Gastroesophageal sphincter (tissue), 3 donors: ENCODE results near the gene PMM1.

Experiments used
- POLR2A ChIP-seq, 2 donors: fragments of 450-650 bp; IDR thresholded peaks; one replicate each; pipeline ENCODE4 v1.6.1; 2017; ENCODE audit warnings: antibody characterized with exemption in 2 of 2, mild to moderate bottlenecking in 2 of 2, moderate library complexity in 1 of 2
- POLR2AphosphoS5 ChIP-seq: sonication (generic); formaldehyde crosslinking; IDR thresholded peaks from one replicate; pipeline ENCODE4 v1.6.1; 2017; ENCODE audit warnings: antibody characterized with exemption
- TF ChIP-seq, protein P1 (sequence below), 4 experiments: fragments of 200-600 bp in 2 of 4; fragments of 450-650 bp in 2 of 4; sonication (generic) in 1 of 4; IDR thresholded peaks; one replicate each; pipeline ENCODE4 v1.5.1; 2017 to 2019; ENCODE audit warnings: antibody characterized with exemption in 4 of 4, mild to moderate bottlenecking in 2 of 4, moderate library complexity in 2 of 4

DNA sequence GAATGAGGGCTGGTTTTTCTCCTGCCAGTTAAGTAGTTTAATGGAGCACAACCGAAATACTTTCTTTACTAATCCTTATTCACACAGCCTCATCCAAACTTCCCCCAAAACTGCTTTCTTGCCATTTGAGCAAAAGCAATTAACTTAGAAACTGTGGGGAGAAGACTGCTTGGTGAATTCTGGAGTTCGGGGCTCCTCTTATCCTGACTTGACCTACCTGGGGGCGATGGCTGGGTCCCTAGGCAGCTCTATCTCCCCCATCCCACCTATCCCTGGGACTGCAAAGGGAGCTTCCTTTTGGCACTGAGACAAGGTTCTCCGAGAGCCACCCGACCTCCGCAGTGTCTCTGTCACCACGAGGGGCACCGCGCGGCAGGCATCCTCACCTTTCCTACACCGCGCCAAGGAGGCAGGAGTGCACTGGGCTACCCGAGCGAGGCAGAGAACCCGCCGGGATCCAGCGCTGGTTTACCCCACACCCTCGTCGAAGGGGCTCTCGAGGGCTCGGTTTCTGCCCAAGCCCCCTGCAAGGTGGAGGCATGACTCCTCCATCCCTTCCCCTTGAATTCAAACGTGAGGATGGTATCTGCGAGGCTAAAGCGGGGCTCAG is 30.4 kb upstream of the PMM1 start:
- TF ChIP-seq, protein P1, sequence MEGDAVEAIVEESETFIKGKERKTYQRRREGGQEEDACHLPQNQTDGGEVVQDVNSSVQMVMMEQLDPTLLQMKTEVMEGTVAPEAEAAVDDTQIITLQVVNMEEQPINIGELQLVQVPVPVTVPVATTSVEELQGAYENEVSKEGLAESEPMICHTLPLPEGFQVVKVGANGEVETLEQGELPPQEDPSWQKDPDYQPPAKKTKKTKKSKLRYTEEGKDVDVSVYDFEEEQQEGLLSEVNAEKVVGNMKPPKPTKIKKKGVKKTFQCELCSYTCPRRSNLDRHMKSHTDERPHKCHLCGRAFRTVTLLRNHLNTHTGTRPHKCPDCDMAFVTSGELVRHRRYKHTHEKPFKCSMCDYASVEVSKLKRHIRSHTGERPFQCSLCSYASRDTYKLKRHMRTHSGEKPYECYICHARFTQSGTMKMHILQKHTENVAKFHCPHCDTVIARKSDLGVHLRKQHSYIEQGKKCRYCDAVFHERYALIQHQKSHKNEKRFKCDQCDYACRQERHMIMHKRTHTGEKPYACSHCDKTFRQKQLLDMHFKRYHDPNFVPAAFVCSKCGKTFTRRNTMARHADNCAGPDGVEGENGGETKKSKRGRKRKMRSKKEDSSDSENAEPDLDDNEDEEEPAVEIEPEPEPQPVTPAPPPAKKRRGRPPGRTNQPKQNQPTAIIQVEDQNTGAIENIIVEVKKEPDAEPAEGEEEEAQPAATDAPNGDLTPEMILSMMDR (IDR thresholded peaks at IDR 0.05) = no peak
- no peak for TF ChIP-seq POLR2AphosphoS5
- no peak for TF ChIP-seq POLR2A (IDR thresholded peaks at IDR 0.05)
